ENCODE data around the gene AGO3. TPM values are rescaled to one million over a fixed set of nuclear protein-coding genes. Genes with fewer than 3 reads are reported as not detected.

Gene AGO3
- total and polyA plus RNA-seq, 2 donors (not counting 3 experiments of a cell fraction or from before 2014, with no cell fraction given), result 10.4 to 21.1 TPM

DNA sequence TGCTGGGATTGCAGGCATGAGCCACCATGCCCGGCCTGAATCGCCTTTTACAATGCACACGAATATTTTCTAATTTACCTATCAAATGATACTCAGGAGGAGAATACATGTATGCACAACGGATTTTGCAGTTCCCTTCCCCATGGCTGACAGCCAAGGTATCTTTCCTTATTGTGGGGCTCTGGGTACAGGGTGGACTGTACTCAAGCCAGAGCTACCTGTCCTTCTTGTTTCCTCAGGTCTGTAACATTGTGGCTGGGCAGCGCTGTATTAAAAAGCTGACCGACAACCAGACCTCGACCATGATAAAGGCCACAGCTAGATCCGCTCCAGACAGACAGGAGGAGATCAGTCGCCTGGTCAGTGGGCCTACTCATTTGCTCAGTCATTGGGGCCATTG, 29.7 kb upstream of the AGO3 start:
- POLR2A ChIA-PET, result interaction anchor here (0.6 kb wide), 1 partner anchor 44 kb away, joined by 3 read pairs; no protein-coding TSS in a partner anchor

GRCh38 chr1:35902671-35903070, 28.2 kb upstream of the AGO3 start:
- POLR2A ChIA-PET, result no interaction called here

More for the DNA sequence above, 29.7 kb upstream of the AGO3 start:
- H3K4me3 ChIP-seq (replicated peaks in 1 of 3; ENCODE audit: insufficient read depth in 1 of 3, low read depth in 1 of 3, low read length in 3 of 3), result no peak overlapping the region
- no peak overlapping the region for H3K27ac ChIP-seq (ENCODE audit: insufficient read depth, low read depth, low read length)
- no peak overlapping the region for H2AFZ ChIP-seq (ENCODE audit: low read depth, low read length)
- H3K79me2 ChIP-seq (ENCODE audit: control insufficient read depth, insufficient read depth, low read length), result no peaks in the 10 kb centered on the region
- intact Hi-C loops (cut with micrococcal nuclease), result no loop called here
- H3K9ac ChIP-seq (replicated peaks; ENCODE audit: extremely low read depth, insufficient read depth, low read length), result no peak overlapping the region
- H3K27me3 ChIP-seq (ENCODE audit: control insufficient read depth in 2 of 2, insufficient read depth in 2 of 2, low read length in 2 of 2), result no peaks in the 10 kb centered on the region
- dilution Hi-C loops (cut with MboI; ENCODE audit: extremely low pct_ligation_motif_present, low sequenced_read_pairs), result no loop called here
- CTCF ChIA-PET, result no interaction called here
- BruUV-seq (replicated peaks), result no TSS peak
- FAIRE-seq, result no peak
- no peaks in the 10 kb centered on the region for H3K9me1 ChIP-seq (replicated peaks; ENCODE audit: control insufficient read depth, extremely low read depth, insufficient read depth, low read length)
- peaks cover 0 to 13% of the 10 kb centered on the region in 2 experiments for H3K36me3 ChIP-seq (ENCODE audit: control insufficient read depth in 2 of 2, extremely low read depth in 1 of 2, insufficient read depth in 2 of 2, low read length in 2 of 2)
- H4K20me1 ChIP-seq (replicated peaks; ENCODE audit: control insufficient read depth, extremely low read depth, insufficient read depth, low read length), result no peaks in the 10 kb centered on the region
- no peaks in the 10 kb centered on the region for H3K9me3 ChIP-seq (replicated peaks; ENCODE audit: control insufficient read depth, insufficient read depth, low read length)
- DNase-seq (ENCODE audit: low read depth, low spot score), result no peak
- H3K4me2 ChIP-seq (ENCODE audit: insufficient read depth, low read length), result no peak overlapping the region
- no peaks in the 10 kb centered on the region for H3K4me1 ChIP-seq (ENCODE audit: control insufficient read depth, extremely low read depth, insufficient read depth, low read length)
- TF ChIP-seq FOS (IDR thresholded peaks at IDR 0.05; ENCODE audit: borderline replicate concordance, insufficient read depth, low read length), result no peak
- TF ChIP-seq, protein P1, sequence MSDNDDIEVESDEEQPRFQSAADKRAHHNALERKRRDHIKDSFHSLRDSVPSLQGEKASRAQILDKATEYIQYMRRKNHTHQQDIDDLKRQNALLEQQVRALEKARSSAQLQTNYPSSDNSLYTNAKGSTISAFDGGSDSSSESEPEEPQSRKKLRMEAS (IDR thresholded peaks at IDR 0.05; ENCODE audit: insufficient read depth, insufficient read length), result no peak
- TF ChIP-seq, protein P2, sequence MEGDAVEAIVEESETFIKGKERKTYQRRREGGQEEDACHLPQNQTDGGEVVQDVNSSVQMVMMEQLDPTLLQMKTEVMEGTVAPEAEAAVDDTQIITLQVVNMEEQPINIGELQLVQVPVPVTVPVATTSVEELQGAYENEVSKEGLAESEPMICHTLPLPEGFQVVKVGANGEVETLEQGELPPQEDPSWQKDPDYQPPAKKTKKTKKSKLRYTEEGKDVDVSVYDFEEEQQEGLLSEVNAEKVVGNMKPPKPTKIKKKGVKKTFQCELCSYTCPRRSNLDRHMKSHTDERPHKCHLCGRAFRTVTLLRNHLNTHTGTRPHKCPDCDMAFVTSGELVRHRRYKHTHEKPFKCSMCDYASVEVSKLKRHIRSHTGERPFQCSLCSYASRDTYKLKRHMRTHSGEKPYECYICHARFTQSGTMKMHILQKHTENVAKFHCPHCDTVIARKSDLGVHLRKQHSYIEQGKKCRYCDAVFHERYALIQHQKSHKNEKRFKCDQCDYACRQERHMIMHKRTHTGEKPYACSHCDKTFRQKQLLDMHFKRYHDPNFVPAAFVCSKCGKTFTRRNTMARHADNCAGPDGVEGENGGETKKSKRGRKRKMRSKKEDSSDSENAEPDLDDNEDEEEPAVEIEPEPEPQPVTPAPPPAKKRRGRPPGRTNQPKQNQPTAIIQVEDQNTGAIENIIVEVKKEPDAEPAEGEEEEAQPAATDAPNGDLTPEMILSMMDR (IDR thresholded peaks at IDR 0.05; ENCODE audit: extremely low read depth in 1 of 2, insufficient read depth in 1 of 2, low read depth in 1 of 2, low read length in 2 of 2), result no peak
- TF ChIP-seq POLR2AphosphoS5 (IDR thresholded peaks at IDR 0.05; ENCODE audit: insufficient read depth, low read depth, low read length), result no peak
- TF ChIP-seq MYC (IDR thresholded peaks at IDR 0.05; ENCODE audit: low read depth, low read length), result no peak

More at GRCh38 chr1:35902671-35903070, 28.2 kb upstream of the AGO3 start:
- Histone ChIP-seq H3K79me2 (ENCODE audit: control insufficient read depth, insufficient read depth, low read length) (no peaks in the 10 kb centered on the region), H3K4me2 (ENCODE audit: insufficient read depth, low read length) (no peak overlapping the region), H4K20me1 (replicated peaks; ENCODE audit: control insufficient read depth, extremely low read depth, insufficient read depth, low read length) (no peaks in the 10 kb centered on the region), H3K4me3 (replicated peaks in 1 of 3; ENCODE audit: insufficient read depth in 1 of 3, low read depth in 1 of 3, low read length in 3 of 3) (no peak overlapping the region), H3K9ac (replicated peaks; ENCODE audit: extremely low read depth, insufficient read depth, low read length) (no peak overlapping the region), H3K27ac (ENCODE audit: insufficient read depth, low read depth, low read length) (no peak overlapping the region), H3K27me3 (ENCODE audit: control insufficient read depth in 2 of 2, insufficient read depth in 2 of 2, low read length in 2 of 2) (no peaks in the 10 kb centered on the region), H3K36me3 (ENCODE audit: control insufficient read depth in 2 of 2, extremely low read depth in 1 of 2, insufficient read depth in 2 of 2, low read length in 2 of 2) (peaks cover 4 to 21% of the 10 kb centered on the region in 2 experiments), H3K9me3 (replicated peaks; ENCODE audit: control insufficient read depth, insufficient read depth, low read length) (no peaks in the 10 kb centered on the region), H3K4me1 (ENCODE audit: control insufficient read depth, extremely low read depth, insufficient read depth, low read length) (no peaks in the 10 kb centered on the region), H2AFZ (ENCODE audit: low read depth, low read length) (no peak overlapping the region), H3K9me1 (replicated peaks; ENCODE audit: control insufficient read depth, extremely low read depth, insufficient read depth, low read length) (no peaks in the 10 kb centered on the region)
- CTCF ChIA-PET, result interaction anchor here (1.8 kb wide), 1 partner anchor 20 kb away, joined by 4 read pairs; the partner anchor contains the start of gene AGO1
- TF ChIP-seq, protein P2 (IDR thresholded peaks at IDR 0.05; ENCODE audit: extremely low read depth in 1 of 2, insufficient read depth in 1 of 2, low read depth in 1 of 2, low read length in 2 of 2), result no peak
- TF ChIP-seq, protein P1 (IDR thresholded peaks at IDR 0.05; ENCODE audit: insufficient read depth, insufficient read length), result no peak
- TF ChIP-seq POLR2A (IDR thresholded peaks at IDR 0.05; ENCODE audit: low read depth, low read length) (no peak), MYC (IDR thresholded peaks at IDR 0.05; ENCODE audit: low read depth, low read length) (no peak), FOS (IDR thresholded peaks at IDR 0.05; ENCODE audit: borderline replicate concordance, insufficient read depth, low read length) (no peak), POLR2AphosphoS5 (IDR thresholded peaks at IDR 0.05; ENCODE audit: insufficient read depth, low read depth, low read length) (no peak), GATA2 (IDR thresholded peaks at IDR 0.05; ENCODE audit: insufficient read depth, insufficient read length, low read depth, low read length) (no peak), JUN (IDR thresholded peaks at IDR 0.05; ENCODE audit: borderline replicate concordance, insufficient read depth, insufficient read length, low read depth) (no peak)
- FAIRE-seq, result no peak
- intact Hi-C loops (cut with micrococcal nuclease) (no loop called here), dilution Hi-C loops (cut with MboI; ENCODE audit: extremely low pct_ligation_motif_present, low sequenced_read_pairs) (no loop called here)
- BruUV-seq (replicated peaks), result no TSS peak
- DNase-seq (ENCODE audit: low read depth, low spot score), result no peak

All from endothelial cell of umbilical vein (primary cell).